CD4-positive, alpha-beta T cell (primary cell): ENCODE measurements around the gene WT1. TPM values are rescaled to one million over a fixed set of nuclear protein-coding genes. Genes with fewer than 3 reads are reported as not detected.

Experiments
- ATAC-seq: fragments of 200-7000 bp; cut with Tn5 transposase; one replicate; pipeline ENCODE4 v1.10.0; 2022; ENCODE audit warnings: mild to moderate bottlenecking; ENCODE audit not compliant: poor library complexity
- CTCF ChIA-PET: fragments of 350-600 bp; sonication (Branson Sonifier 250); formaldehyde crosslinking; loops from one replicate; lab custom pipeline; 2021; ENCODE audit warnings: antibody characterized with exemption, inconsistent platforms; lab: Charles Lee
- POLR2A ChIA-PET: fragments of 350-600 bp; sonication (Branson Sonifier 250); formaldehyde crosslinking; loops from one replicate; lab custom pipeline; 2021; ENCODE audit warnings: antibody characterized with exemption, inconsistent platforms; lab: Charles Lee
- DNase-seq, 14 experiments: peaks; one replicate each; pipeline ENCODE4 v3.0.0-alpha.2; 2013 to 2020; ENCODE audit warnings: mixed read lengths in 2 of 14
- H3K27ac ChIP-seq, 2 donors: one replicate each; pipeline versions ENCODE4 v1.5.1 to v1.7.0; 2013; ENCODE audit warnings: low read length in 2 of 2, low read depth in 1 of 2, mild to moderate bottlenecking in 1 of 2
- H3K27me3 ChIP-seq, 2 experiments: 1 replicate in 1 of 2; 2 replicates in 1 of 2; pipeline versions ENCODE4 v1.6.1 to v1.7.0; 2013; ENCODE audit warnings: low read length in 2 of 2, control low read depth in 1 of 2, mild to moderate bottlenecking in 1 of 2, moderate library complexity in 1 of 2; ENCODE audit not compliant: insufficient read depth in 2 of 2, control insufficient read depth in 1 of 2
- H3K36me3 ChIP-seq: one replicate; pipeline ENCODE4 v1.6.1; 2013; ENCODE audit warnings: low read length, control low read depth; ENCODE audit not compliant: insufficient read depth
- H3K4me1 ChIP-seq: one replicate; pipeline ENCODE4 v1.6.1; 2013; ENCODE audit warnings: low read length, control low read depth; ENCODE audit not compliant: insufficient read depth
- H3K4me3 ChIP-seq: one replicate; pipeline ENCODE4 v1.5.1; 2013; ENCODE audit warnings: mild to moderate bottlenecking, low read length, moderate library complexity
- H3K9me3 ChIP-seq, 2 experiments: 1 replicate in 1 of 2; 2 replicates in 1 of 2; pipeline versions ENCODE4 v1.6.1 to v1.7.0; 2013; ENCODE audit warnings: low read length in 2 of 2, mild to moderate bottlenecking in 2 of 2, control low read depth in 1 of 2, moderate library complexity in 1 of 2; ENCODE audit not compliant: control insufficient read depth in 1 of 2, insufficient read depth in 1 of 2
- H3K27ac Mint-ChIP-seq: one replicate; pipeline ENCODE4 v1.8.0; 2020; ENCODE audit warnings: mixed read lengths
- H3K27me3 Mint-ChIP-seq: one replicate; pipeline ENCODE4 v1.8.0; 2021; ENCODE audit warnings: mixed read lengths
- H3K36me3 Mint-ChIP-seq: one replicate; pipeline ENCODE4 v1.8.0; 2021; ENCODE audit warnings: low read depth, mixed read lengths
- H3K4me1 Mint-ChIP-seq: one replicate; pipeline ENCODE4 v1.8.0; 2021; ENCODE audit warnings: low read depth, mixed read lengths
- H3K4me3 Mint-ChIP-seq: one replicate; pipeline ENCODE4 v1.8.0; 2020; ENCODE audit warnings: mild to moderate bottlenecking, mixed read lengths
- H3K9me3 Mint-ChIP-seq: one replicate; pipeline ENCODE4 v1.8.0; 2020; ENCODE audit warnings: mixed read lengths
- CTCF ChIP-seq: fragments of 200-600 bp; IDR thresholded peaks from one replicate; pipeline ENCODE4 v1.8.0; 2022; ENCODE audit warnings: antibody characterized with exemption, mild to moderate bottlenecking
- intact Hi-C, 2 experiments: fragments of 100-400 bp; cut with DNase I in 1 of 2; cut with micrococcal nuclease in 1 of 2; formaldehyde crosslinking; loops; one replicate each; pipeline versions ENCODE4 v1.15.1 to v1.9.0; 2023 to 2025; cut with DNase I, micrococcal nuclease
- total RNA-seq, 174 experiments: library from RNA in 2 of 174; stranded (reverse) in 2 of 174; gene quantifications; one replicate each; pipeline ENCODE4 v1.2.3 and lab custom pipeline; 2021 to 2026

The WT1 gene
- total RNA-seq, 2 experiments from 2014 or later, result not detected

- Histone ChIP-seq H3K4me3 (no peak overlapping the region), H3K27me3 (peaks cover 0 to 4% of the 10 kb centered on the region in 2 experiments), H3K27ac (no peak overlapping the region), H3K9me3 (no peaks in the 10 kb centered on the region), H3K4me1 (no peaks in the 10 kb centered on the region), H3K36me3 (no peaks in the 10 kb centered on the region)
- H3K27me3 Mint-ChIP-seq, result peaks cover 9% of the 10 kb centered on the region
- H3K9me3 Mint-ChIP-seq, result no peaks in the 10 kb centered on the region
- intact Hi-C loops, result no loop called here
- ATAC-seq, result no peak
- POLR2A ChIA-PET, result no interaction called here
- no peak overlapping the region for H3K4me3 Mint-ChIP-seq
- H3K4me1 Mint-ChIP-seq, result no peaks in the 10 kb centered on the region
- H3K27ac Mint-ChIP-seq, result no peak overlapping the region
- no peak for DNase-seq
- no peaks in the 10 kb centered on the region for H3K36me3 Mint-ChIP-seq
- TF ChIP-seq CTCF, result no peak
- CTCF ChIA-PET, result no interaction called here
Observed at GRCh38 chr11:32392840-32393239, 42.5 kb downstream of the WT1 start.

GRCh38 chr11:32391956-32392553 lies 43.3 kb downstream of the WT1 start:
- ChIA-PET CTCF (no interaction called here), POLR2A (no interaction called here)
- Mint-ChIP-seq H3K36me3 (no peaks in the 10 kb centered on the region), H3K4me3 (no peak overlapping the region), H3K9me3 (no peaks in the 10 kb centered on the region), H3K27ac (no peak overlapping the region), H3K4me1 (no peaks in the 10 kb centered on the region), H3K27me3 (peaks cover 9% of the 10 kb centered on the region)
- Histone ChIP-seq H3K27me3 (peaks cover 0 to 4% of the 10 kb centered on the region in 2 experiments), H3K4me1 (no peaks in the 10 kb centered on the region), H3K36me3 (no peaks in the 10 kb centered on the region), H3K27ac (no peak overlapping the region), H3K4me3 (no peak overlapping the region), H3K9me3 (no peaks in the 10 kb centered on the region)
- ATAC-seq (no peak), DNase-seq (no peak)
- TF ChIP-seq CTCF, result no peak
- intact Hi-C loops, result no loop called here

DNA sequence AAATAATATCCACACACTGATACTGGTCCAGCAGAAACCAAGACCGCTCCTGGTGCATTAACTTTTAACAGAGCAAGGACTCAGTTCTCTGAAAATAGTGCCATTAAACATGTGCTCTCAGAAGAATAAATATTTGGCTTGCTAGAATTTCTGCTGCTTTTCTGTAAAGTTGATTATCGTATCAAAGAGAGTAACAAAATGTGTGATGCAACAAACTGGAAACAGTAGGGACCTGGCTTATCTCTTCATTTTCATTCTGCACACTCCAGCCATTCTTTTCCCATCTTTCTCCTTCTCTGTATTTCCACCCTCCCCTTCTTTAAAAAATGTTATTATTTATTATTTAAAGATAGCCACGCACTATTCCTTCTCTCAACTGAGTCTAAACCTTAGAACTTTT lies 43.9 kb downstream of the WT1 start:
- DNase-seq (no peak), ATAC-seq (no peak)
- peaks cover 6% of the 10 kb centered on the region for H3K27me3 Mint-ChIP-seq
- H3K9me3 Mint-ChIP-seq, result no peaks in the 10 kb centered on the region
- H3K4me3 ChIP-seq, result no peak overlapping the region
- H3K27me3 ChIP-seq, result peaks cover 0 to under 1% of the 10 kb centered on the region in 2 experiments
- no peaks in the 10 kb centered on the region for H3K4me1 ChIP-seq
- intact Hi-C loops, result no loop called here
- no peaks in the 10 kb centered on the region for H3K36me3 Mint-ChIP-seq
- no peaks in the 10 kb centered on the region for H3K36me3 ChIP-seq
- H3K9me3 ChIP-seq, result no peaks in the 10 kb centered on the region
- no peak overlapping the region for H3K27ac Mint-ChIP-seq
- no peak overlapping the region for H3K27ac ChIP-seq
- no peak for TF ChIP-seq CTCF
- CTCF ChIA-PET, result no interaction called here
- no peak overlapping the region for H3K4me3 Mint-ChIP-seq
- no peaks in the 10 kb centered on the region for H3K4me1 Mint-ChIP-seq
- POLR2A ChIA-PET, result no interaction called here
